Measurements from ENCODE around the gene ZCCHC10.

The ZCCHC10 gene

GRCh38 chr5:133063965-133064364 lies 37.6 kb upstream of the ZCCHC10 start (continued):
- no peak for TF ChIP-seq ZNF70 (CRISPR knock-in tag; IDR thresholded peaks at IDR 0.05)
- TF ChIP-seq PATZ1 (CRISPR knock-in tag; IDR thresholded peaks at IDR 0.05; ENCODE audit: borderline replicate concordance): no peak

- TF ChIP-seq ESRRG (CRISPR knock-in tag; IDR thresholded peaks at IDR 0.05) (no peak), ZNF8 (CRISPR knock-in tag; IDR thresholded peaks at IDR 0.05) (no peak), CREB5 (CRISPR knock-in tag; IDR thresholded peaks at IDR 0.05; ENCODE audit: low read depth) (no peak), CSRNP3 (CRISPR knock-in tag; IDR thresholded peaks at IDR 0.05) (no peak), ARNTL (CRISPR knock-in tag; IDR thresholded peaks at IDR 0.05; ENCODE audit: borderline replicate concordance, low read depth) (no peak), PATZ1 (CRISPR knock-in tag; IDR thresholded peaks at IDR 0.05; ENCODE audit: borderline replicate concordance) (no peak), ZNF70 (CRISPR knock-in tag; IDR thresholded peaks at IDR 0.05) (no peak), ZFP30 (CRISPR knock-in tag; IDR thresholded peaks at IDR 0.05) (no peak)
- no peak for ATAC-seq
These were observed 35.9 kb upstream of the ZCCHC10 start for GRCh38 chr5:133062276-133062675.

- no peak for ATAC-seq
- TF ChIP-seq TOX (CRISPR knock-in tag; IDR thresholded peaks at IDR 0.05; ENCODE audit: borderline replicate concordance) (no peak), TSHZ2 (CRISPR knock-in tag; IDR thresholded peaks at IDR 0.05) (no peak), CSRNP3 (CRISPR knock-in tag; IDR thresholded peaks at IDR 0.05) (no peak), CSDC2 (CRISPR knock-in tag; IDR thresholded peaks at IDR 0.05) (no peak), ZNF70 (CRISPR knock-in tag; IDR thresholded peaks at IDR 0.05) (no peak), ZNF565 (CRISPR knock-in tag; conservative IDR thresholded peaks at IDR 0.05; ENCODE audit: low read depth) (no peak), ISL1 (CRISPR knock-in tag; IDR thresholded peaks at IDR 0.05) (no peak)
These were observed 33.3 kb upstream of the ZCCHC10 start for GRCh38 chr5:133059621-133060020.

GRCh38 chr5:133056891-133057290 lies 30.5 kb upstream of the ZCCHC10 start:
- no peak for TF ChIP-seq GLIS3 (CRISPR knock-in tag; IDR thresholded peaks at IDR 0.05)
- ATAC-seq: no peak

Measured in SK-N-SH treated with all-trans-retinoic acid at 6 μM for 48 hours (cell line).